Suprapubic skin (tissue), 4 donors: ENCODE measurements around the gene MLF1. TPM values are rescaled to one million over a fixed set of nuclear protein-coding genes. Genes with fewer than 3 reads are reported as not detected.

Experiments
- DNase-seq, 2 donors: peaks; one replicate each; pipeline ENCODE4 v3.0.0-alpha.2; 2019; ENCODE audit warnings: low spot score in 2 of 2
- H3K27ac ChIP-seq: fragments of 200-600 bp; sonication (generic); one replicate; pipeline ENCODE4 v1.5.1; 2019
- H3K27me3 ChIP-seq: fragments of 200-600 bp; sonication (generic); one replicate; pipeline ENCODE4 v1.5.1; 2019
- H3K36me3 ChIP-seq: fragments of 200-600 bp; sonication (generic); one replicate; pipeline ENCODE4 v1.5.1; 2019
- H3K4me1 ChIP-seq: fragments of 200-600 bp; sonication (generic); one replicate; pipeline ENCODE4 v1.5.1; 2019
- H3K4me3 ChIP-seq: fragments of 200-600 bp; sonication (generic); one replicate; pipeline ENCODE4 v1.5.1; 2019; ENCODE audit warnings: mild to moderate bottlenecking
- H3K9me3 ChIP-seq: fragments of 200-600 bp; sonication (generic); one replicate; pipeline ENCODE4 v1.5.1; 2019
- CTCF ChIP-seq, 2 donors: fragments of 200-600 bp in 1 of 2; fragments of 450-650 bp in 1 of 2; sonication (generic) in 1 of 2; IDR thresholded peaks; one replicate each; pipeline ENCODE4 v1.5.1; 2016 to 2019; ENCODE audit warnings: antibody characterized with exemption in 2 of 2, mild to moderate bottlenecking in 1 of 2, moderate library complexity in 1 of 2
- EP300 ChIP-seq: sonication (generic); formaldehyde crosslinking; IDR thresholded peaks from one replicate; pipeline ENCODE4 v1.6.1; 2017; ENCODE audit warnings: antibody characterized with exemption
- POLR2A ChIP-seq, 2 donors: fragments of 450-650 bp; IDR thresholded peaks; one replicate each; pipeline ENCODE4 v1.6.1; 2017; ENCODE audit warnings: antibody characterized with exemption in 2 of 2, mild to moderate bottlenecking in 2 of 2, moderate library complexity in 2 of 2
- POLR2AphosphoS5 ChIP-seq, 3 donors: sonication (generic); formaldehyde crosslinking; IDR thresholded peaks; one replicate each; pipeline ENCODE4 v1.6.1; 2017; ENCODE audit warnings: antibody characterized with exemption in 3 of 3
- WGBS: methylation state at CpG from one replicate; pipeline ENCODE4 v1.1.5; 2018; 5-methylcytosine and 5-hydroxymethylcytosine counted together
- total RNA-seq, 4 donors: library from RNA; depleted of rRNA; stranded (reverse); fragments of >200 nt; gene quantifications; one replicate each; pipeline ENCODE4 v1.1.0, GENCODE V29; 2016

Gene MLF1
- total RNA-seq, 4 donors from 2014 or later: 2.3 to 12.9 (median 5.7) TPM

DNA sequence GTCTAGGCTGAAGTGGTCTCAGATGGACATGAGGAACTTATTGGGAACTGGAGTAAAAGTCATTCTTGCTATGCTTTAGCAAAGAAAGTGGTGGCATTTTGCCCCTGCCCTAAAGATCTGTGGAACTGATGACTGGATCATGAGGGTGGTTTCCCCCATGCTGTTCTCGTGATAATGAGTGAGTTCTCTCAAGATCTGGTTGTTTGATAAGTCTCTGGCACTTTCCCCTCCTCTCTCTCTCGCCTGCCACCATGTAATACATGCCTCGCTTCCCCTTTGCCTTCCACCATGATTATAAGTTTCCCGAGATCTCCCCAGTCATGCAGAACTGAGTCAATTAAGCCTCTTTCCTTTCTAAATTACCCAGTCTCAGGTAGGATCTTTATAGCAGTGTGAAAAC, 11.5 kb upstream of the MLF1 start:
- H3K9me3 ChIP-seq: no peaks in the 10 kb centered on the region
- H3K36me3 ChIP-seq: no peaks in the 10 kb centered on the region
- no peak overlapping the region for H3K27ac ChIP-seq
- DNase-seq: no peak
- H3K27me3 ChIP-seq: no peaks in the 10 kb centered on the region
- no peaks in the 10 kb centered on the region for H3K4me1 ChIP-seq
- no peak for TF ChIP-seq POLR2AphosphoS5 (IDR thresholded peaks at IDR 0.05)
- TF ChIP-seq POLR2A (IDR thresholded peaks at IDR 0.05): no peak
- no peak overlapping the region for H3K4me3 ChIP-seq
- WGBS: 71% methylated on average over 4 of the region's 4 CpGs

- no peak for DNase-seq
- Histone ChIP-seq H3K27ac (no peak overlapping the region), H3K4me1 (no peaks in the 10 kb centered on the region), H3K9me3 (no peaks in the 10 kb centered on the region), H3K36me3 (no peaks in the 10 kb centered on the region), H3K27me3 (no peaks in the 10 kb centered on the region), H3K4me3 (no peak overlapping the region)
- WGBS: 89% methylated on average over 1 of the region's 1 CpG
- no peak for TF ChIP-seq POLR2A (IDR thresholded peaks at IDR 0.05)
- no peak for TF ChIP-seq POLR2AphosphoS5 (IDR thresholded peaks at IDR 0.05)
- TF ChIP-seq EP300: no peak
These were observed 10.0 kb upstream of the MLF1 start for GRCh38 chr3:158560979-158561378.

GRCh38 chr3:158562674-158563073, 8.3 kb upstream of the MLF1 start:
- no peak overlapping the region for H3K27ac ChIP-seq
- H3K4me1 ChIP-seq: no peaks in the 10 kb centered on the region
- H3K4me3 ChIP-seq: no peak overlapping the region
- TF ChIP-seq EP300 (no peak), POLR2A (IDR thresholded peaks at IDR 0.05) (no peak), CTCF (IDR thresholded peaks at IDR 0.05) (no peak), POLR2AphosphoS5 (IDR thresholded peaks at IDR 0.05) (no peak)
- H3K27me3 ChIP-seq: no peaks in the 10 kb centered on the region
- no peak for DNase-seq
- no peaks in the 10 kb centered on the region for H3K36me3 ChIP-seq
- no peaks in the 10 kb centered on the region for H3K9me3 ChIP-seq
- WGBS: 85% methylated on average over 5 of the region's 5 CpGs

DNA sequence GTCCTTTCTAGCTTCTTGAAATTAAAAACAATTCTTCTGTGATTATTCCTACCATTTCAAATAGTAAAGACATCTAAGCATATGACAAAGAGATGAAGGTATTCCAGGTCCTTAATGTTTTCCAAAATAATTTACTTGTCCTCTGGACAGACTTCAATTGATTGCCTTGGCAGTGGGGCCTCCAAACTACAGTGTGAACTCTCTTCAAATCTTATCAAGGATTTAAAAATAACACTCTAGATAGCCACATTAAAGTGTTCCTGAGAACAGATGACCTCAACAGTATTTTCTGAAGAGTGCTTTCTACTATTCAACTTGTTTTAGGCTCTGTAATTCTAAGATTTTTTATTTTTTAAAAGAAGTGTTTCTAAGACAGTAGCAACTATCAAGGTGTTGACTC, 7.9 kb upstream of the MLF1 start:
- no peak overlapping the region for H3K27ac ChIP-seq
- no peaks in the 10 kb centered on the region for H3K9me3 ChIP-seq
- H3K4me1 ChIP-seq: no peaks in the 10 kb centered on the region
- no peak for DNase-seq
- H3K4me3 ChIP-seq: no peak overlapping the region
- H3K36me3 ChIP-seq: no peaks in the 10 kb centered on the region
- TF ChIP-seq POLR2A (IDR thresholded peaks at IDR 0.05) (no peak), POLR2AphosphoS5 (IDR thresholded peaks at IDR 0.05) (no peak), CTCF (IDR thresholded peaks at IDR 0.05) (no peak), EP300 (no peak)
- no peaks in the 10 kb centered on the region for H3K27me3 ChIP-seq

- H3K27ac ChIP-seq: no peak overlapping the region
- peaks cover under 1% of the 10 kb centered on the region for H3K4me1 ChIP-seq
- H3K9me3 ChIP-seq: no peaks in the 10 kb centered on the region
- no peak for DNase-seq
- H3K36me3 ChIP-seq: no peaks in the 10 kb centered on the region
- H3K4me3 ChIP-seq: no peak overlapping the region
- 94% methylated on average over 6 of the region's 6 CpGs for WGBS
- TF ChIP-seq CTCF (IDR thresholded peaks at IDR 0.05) (no peak), EP300 (no peak), POLR2A (IDR thresholded peaks at IDR 0.05) (no peak), POLR2AphosphoS5 (IDR thresholded peaks at IDR 0.05) (no peak)
- H3K27me3 ChIP-seq: no peaks in the 10 kb centered on the region
These were observed 5.9 kb upstream of the MLF1 start for GRCh38 chr3:158565076-158565475.

GRCh38 chr3:158568784-158569183, 2.2 kb upstream of the MLF1 start:
- no peaks in the 10 kb centered on the region for H3K9me3 ChIP-seq
- TF ChIP-seq POLR2A (IDR thresholded peaks at IDR 0.05): no peak
- no peak for TF ChIP-seq POLR2AphosphoS5 (IDR thresholded peaks at IDR 0.05)
- TF ChIP-seq CTCF (IDR thresholded peaks at IDR 0.05): no peak
- no peak for TF ChIP-seq EP300
- DNase-seq: no peak
- no peaks in the 10 kb centered on the region for H3K36me3 ChIP-seq
- 74% methylated on average over 3 of the region's 3 CpGs for WGBS
- no peak overlapping the region for H3K27ac ChIP-seq
- H3K27me3 ChIP-seq: no peaks in the 10 kb centered on the region
- no peak overlapping the region for H3K4me3 ChIP-seq
- peaks cover 16% of the 10 kb centered on the region for H3K4me1 ChIP-seq
